GM18526 (cell line): ENCODE measurements around the gene GADL1.

Source experiments
- POLR2A ChIP-seq: IDR thresholded peaks from 3 replicates; pipeline ENCODE4 v1.6.1; 2011; ENCODE audit not compliant: insufficient read length; ENCODE audit errors: extremely low read depth

GADL1 gene

DNA sequence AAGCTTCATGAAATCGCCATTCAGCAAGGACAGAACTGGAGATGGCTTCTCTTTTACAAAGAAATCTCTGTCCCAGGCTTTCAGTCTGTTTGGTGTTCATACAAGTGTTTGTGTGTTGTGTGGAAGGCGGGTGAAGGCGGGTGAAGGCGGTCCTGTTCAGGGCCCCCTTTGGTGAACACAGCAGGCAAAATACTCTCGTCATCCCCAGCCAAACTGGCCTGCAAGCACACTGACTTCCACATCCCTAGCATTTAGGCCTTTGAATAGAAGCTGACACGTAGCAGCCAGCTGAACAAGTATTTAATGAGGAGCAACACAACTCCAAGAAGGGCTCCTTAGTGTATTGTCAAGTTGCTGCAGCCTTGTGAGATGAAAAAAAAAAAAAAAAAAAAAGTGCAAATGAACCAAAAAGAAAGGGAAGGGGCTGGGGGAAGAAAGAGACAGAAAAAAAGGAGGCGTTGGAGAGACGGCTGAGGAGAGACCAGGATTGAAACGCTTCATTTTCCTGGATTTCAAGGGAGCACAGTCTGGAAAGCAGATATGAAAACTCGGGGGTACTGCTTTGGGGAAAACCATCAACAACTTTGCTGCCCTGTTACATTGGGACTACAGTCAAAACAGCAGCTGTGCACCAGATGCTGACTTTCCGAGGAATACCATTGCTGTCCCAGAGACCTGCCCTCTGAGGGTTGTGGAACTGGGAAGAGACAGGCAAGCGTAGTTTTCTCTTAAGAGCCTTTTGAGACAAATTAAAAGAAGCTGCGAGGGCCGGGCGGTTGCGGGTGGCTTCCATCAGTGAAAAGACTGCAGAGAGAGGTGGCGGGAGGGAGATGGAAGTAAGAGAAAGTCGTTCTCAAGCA, 213.4 kb downstream of the GADL1 start:
- no peak for TF ChIP-seq POLR2A

DNA sequence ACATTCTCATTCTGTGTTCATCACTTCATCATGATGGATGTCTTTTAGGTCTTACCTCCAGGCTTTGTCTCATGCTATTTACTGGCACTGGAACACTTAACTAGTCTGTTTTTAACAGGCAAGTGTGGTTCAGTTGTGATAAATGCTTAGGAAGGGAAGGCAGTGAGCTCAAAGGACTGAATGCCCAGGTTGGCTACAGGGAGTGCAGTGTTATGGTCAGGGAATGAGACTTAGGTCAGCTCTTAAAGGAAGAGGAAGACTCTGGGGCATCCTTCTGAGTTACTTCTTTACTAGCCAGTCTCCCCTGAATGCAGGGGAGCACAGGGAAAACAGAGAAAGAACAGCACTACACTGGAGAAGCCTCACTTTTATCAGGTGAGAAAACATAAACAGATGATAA, 215.4 kb downstream of the GADL1 start:
- no peak for TF ChIP-seq POLR2A

DNA sequence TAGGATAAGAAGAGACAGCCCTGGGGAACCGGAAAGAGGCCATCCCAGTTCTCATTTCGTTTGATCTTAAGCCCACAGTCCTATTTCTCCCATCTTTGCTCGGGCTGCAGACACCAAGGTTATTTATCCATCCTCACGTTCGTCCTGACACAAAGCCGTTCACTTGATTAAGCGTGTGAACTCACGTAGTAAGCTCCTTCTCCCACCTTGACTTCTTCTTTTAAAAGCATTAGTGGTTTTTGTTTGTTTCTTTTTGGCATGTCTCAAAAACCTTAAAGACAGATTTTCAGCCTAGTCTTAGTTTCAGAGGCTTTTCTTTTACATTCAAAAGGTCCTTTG, 217.1 kb downstream of the GADL1 start:
- TF ChIP-seq POLR2A = no peak

DNA sequence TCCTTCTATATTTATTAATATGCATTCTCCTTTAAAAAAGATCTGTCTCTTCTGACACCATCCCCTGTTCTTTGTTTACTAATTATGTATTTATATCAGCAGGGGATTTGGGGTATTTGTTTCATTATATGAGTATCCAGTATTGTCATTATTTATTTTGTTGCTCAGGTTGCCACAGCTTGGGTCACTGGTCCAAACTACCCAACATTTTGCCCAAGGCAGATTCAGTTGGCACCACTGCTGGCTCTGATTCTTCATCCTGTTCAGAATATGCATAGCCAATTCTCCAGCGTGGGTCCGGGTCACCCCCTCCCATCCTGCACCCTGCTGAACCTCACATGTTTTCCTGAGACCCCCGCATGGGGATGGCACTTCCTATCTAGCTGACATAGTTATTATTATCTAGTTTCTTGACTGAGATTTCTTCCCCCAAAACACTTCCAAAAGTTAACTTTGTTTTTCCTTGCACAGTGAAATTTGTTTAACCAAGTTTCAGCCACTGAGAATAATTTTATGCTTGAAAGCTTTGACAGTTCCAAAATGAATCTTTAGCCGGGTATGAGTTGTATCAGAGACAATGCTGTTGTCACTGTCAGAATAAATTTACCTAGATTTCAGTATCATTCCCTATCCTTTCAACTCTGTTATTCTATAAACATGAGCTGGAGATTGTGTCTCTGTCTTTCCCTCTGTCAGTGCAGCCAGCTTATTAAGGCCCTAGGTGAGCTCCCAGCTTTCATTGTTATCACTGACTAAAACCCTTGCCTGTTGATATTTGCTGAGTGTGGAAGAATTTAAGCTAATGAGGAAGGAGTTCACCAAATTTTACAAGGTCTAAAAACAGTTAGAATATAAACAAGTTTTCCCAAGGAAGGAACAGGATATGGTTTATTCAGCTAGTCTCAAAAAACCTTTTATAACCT, 217.8 kb downstream of the GADL1 start:
- no peak for TF ChIP-seq POLR2A
